Lung (tissue), 12 donors: ENCODE measurements around the gene CYB5R4. TPM values are rescaled to one million over a fixed set of nuclear protein-coding genes. Genes with fewer than 3 reads are reported as not detected.

ENCODE experiments used
- ATAC-seq: fragments of 200-7000 bp; cut with Tn5 transposase; one replicate; pipeline ENCODE4 v1.9.1; 2020; ENCODE audit warnings: moderate number of reproducible peaks; ENCODE audit not compliant: insufficient read depth, low FRiP score
- DNase-seq, 3 donors: peaks; one replicate each; pipeline ENCODE4 v3.0.0-alpha.2; 2013 to 2017
- H3K27ac ChIP-seq, 2 donors: one replicate each; pipeline ENCODE4 v1.5.1; 2013; ENCODE audit warnings: mild to moderate bottlenecking in 2 of 2, moderate library complexity in 2 of 2, control low read depth in 1 of 2, inconsistent platforms in 1 of 2, low read depth in 1 of 2, low read length in 1 of 2
- H3K27me3 ChIP-seq, 3 donors: one replicate each; pipeline ENCODE4 v1.5.1; 2013; ENCODE audit warnings: low read length in 2 of 3; ENCODE audit not compliant: control insufficient read depth in 3 of 3, insufficient read depth in 3 of 3
- H3K36me3 ChIP-seq, 4 donors: one replicate each; pipeline ENCODE4 v1.5.1; 2013; ENCODE audit warnings: low read length in 4 of 4, mild to moderate bottlenecking in 1 of 4, moderate library complexity in 1 of 4; ENCODE audit not compliant: control insufficient read depth in 4 of 4, insufficient read depth in 4 of 4
- H3K4me1 ChIP-seq, 5 donors: one replicate each; pipeline ENCODE4 v1.5.1; 2013; ENCODE audit warnings: low read length in 5 of 5, mild to moderate bottlenecking in 2 of 5, moderate library complexity in 1 of 5; ENCODE audit not compliant: control insufficient read depth in 5 of 5, insufficient read depth in 5 of 5
- H3K4me3 ChIP-seq: one replicate; pipeline ENCODE4 v1.5.1; 2013; ENCODE audit warnings: mild to moderate bottlenecking, control low read depth, moderate library complexity
- H3K9ac ChIP-seq, 2 donors: one replicate each; pipeline ENCODE4 v1.5.1; 2013; ENCODE audit warnings: low read length in 2 of 2, control low read depth in 1 of 2; ENCODE audit not compliant: insufficient read depth in 1 of 2
- H3K9me3 ChIP-seq, 4 donors: one replicate each; pipeline ENCODE4 v1.5.1; 2013; ENCODE audit warnings: low read length in 3 of 4, mild to moderate bottlenecking in 1 of 4, moderate library complexity in 1 of 4; ENCODE audit not compliant: control insufficient read depth in 4 of 4, insufficient read depth in 3 of 4
- WGBS, 2 donors: extraction: QIAGEN DNeasy Blood & Tissue Kit; methylation state at CpG; one replicate each; pipeline ENCODE4 v1.1.7; 2013; 5-methylcytosine and 5-hydroxymethylcytosine counted together
- polyA plus RNA-seq, 2 donors: library from polyadenylated mRNA; stranded (reverse); fragments of 200-250 nt; gene quantifications; one replicate each; pipeline ENCODE4 v1.2.1, GENCODE V29; 2013
- total RNA-seq, 2 donors: library from RNA; depleted of rRNA in 1 of 2; stranded (reverse); fragments of >200 nt in 1 of 2; gene quantifications; one replicate each; pipeline ENCODE4 v1.2.1, GENCODE V29; 2014 to 2021
- TF ChIP-seq, protein P1 (sequence below): IDR thresholded peaks from 2 replicates; pipeline ENCODE4 v1.5.1; 2012; ENCODE audit warnings: mild to moderate bottlenecking; ENCODE audit errors: control extremely low read depth, extremely low read depth
- donor health status: control.
- donor health status: control.
- donor health status: Bipolar disorder and iron deficiency.
- donor health status: healthy.
- donor health status: DM: yes; HTN: yes; CAD: no.

CYB5R4 gene
- total and polyA plus RNA-seq, 4 donors: 4.6 to 41.4 (median 24.9) TPM

- Histone ChIP-seq H3K36me3 (no peaks in the 10 kb centered on the region), H3K4me3 (peak within 1 kb of the TSS; percentile 33), H3K27ac (no peak within 1 kb of the TSS), H3K9ac (no peak within 1 kb of the TSS), H3K4me1 (peaks cover 0 to 11% (median 0%) of the 10 kb centered on the region in 5 donors), H3K27me3 (peaks cover 0 to 56% (median 42%) of the 10 kb centered on the region in 3 donors), H3K9me3 (peaks cover 0 to 3% (median 0%) of the 10 kb centered on the region in 4 donors)
- WGBS, 2 donors: 1% methylated on average over 78 to 81 of the region's 81 CpGs
- peak; percentile 22 to 34 (median 23) for DNase-seq
- TF ChIP-seq, protein P1, sequence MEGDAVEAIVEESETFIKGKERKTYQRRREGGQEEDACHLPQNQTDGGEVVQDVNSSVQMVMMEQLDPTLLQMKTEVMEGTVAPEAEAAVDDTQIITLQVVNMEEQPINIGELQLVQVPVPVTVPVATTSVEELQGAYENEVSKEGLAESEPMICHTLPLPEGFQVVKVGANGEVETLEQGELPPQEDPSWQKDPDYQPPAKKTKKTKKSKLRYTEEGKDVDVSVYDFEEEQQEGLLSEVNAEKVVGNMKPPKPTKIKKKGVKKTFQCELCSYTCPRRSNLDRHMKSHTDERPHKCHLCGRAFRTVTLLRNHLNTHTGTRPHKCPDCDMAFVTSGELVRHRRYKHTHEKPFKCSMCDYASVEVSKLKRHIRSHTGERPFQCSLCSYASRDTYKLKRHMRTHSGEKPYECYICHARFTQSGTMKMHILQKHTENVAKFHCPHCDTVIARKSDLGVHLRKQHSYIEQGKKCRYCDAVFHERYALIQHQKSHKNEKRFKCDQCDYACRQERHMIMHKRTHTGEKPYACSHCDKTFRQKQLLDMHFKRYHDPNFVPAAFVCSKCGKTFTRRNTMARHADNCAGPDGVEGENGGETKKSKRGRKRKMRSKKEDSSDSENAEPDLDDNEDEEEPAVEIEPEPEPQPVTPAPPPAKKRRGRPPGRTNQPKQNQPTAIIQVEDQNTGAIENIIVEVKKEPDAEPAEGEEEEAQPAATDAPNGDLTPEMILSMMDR: no peak
- peak; percentile 69 for ATAC-seq
These were observed 6.1 kb upstream of the CYB5R4 start, which contains the start of gene RIPPLY2 for GRCh38 chr6:83853178-83854000. Gene RIPPLY2 (plus strand): TSS chr6:83853360. CDS start chr6:83853417, 57 bp downstream.

- Histone ChIP-seq H3K9me3 (peaks cover 0 to 3% (median 0%) of the 10 kb centered on the region in 4 donors), H3K27ac (no peak overlapping the region), H3K27me3 (peaks cover 0 to 56% (median 42%) of the 10 kb centered on the region in 3 donors), H3K9ac (no peak overlapping the region), H3K4me3 (no peak overlapping the region), H3K36me3 (no peaks in the 10 kb centered on the region), H3K4me1 (peaks cover 0 to 14% (median 4%) of the 10 kb centered on the region in 5 donors)
- DNase-seq (no peak), ATAC-seq (no peak)
- WGBS, 2 donors: 11% methylated on average over 18 of the region's 18 CpGs
- TF ChIP-seq, protein P1: no peak
These were observed 5.4 kb upstream of the CYB5R4 start for GRCh38 chr6:83854001-83854501.

DNA sequence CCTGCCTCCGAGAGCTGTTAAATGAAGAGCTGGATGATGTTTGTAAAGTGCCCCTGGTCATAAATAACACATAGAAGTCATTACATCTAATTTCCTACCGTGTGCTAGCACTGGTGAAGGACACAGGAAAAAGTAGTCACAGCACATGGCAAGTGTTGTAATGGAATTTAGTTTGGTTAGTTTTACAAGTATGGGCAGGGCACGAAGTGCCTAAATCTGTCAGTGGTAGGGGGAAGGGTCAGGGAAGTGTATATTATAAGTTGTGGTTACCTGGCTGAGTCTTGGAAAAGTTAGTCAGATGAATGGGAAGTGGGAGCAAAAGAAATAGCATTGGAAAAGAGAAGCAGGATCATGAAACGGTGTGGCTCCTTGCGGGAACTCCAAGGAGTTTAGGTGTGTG lies 4.7 kb upstream of the CYB5R4 start:
- Histone ChIP-seq H3K9ac (no peak overlapping the region), H3K4me1 (peaks cover 0 to 15% (median 5%) of the 10 kb centered on the region in 5 donors), H3K4me3 (no peak overlapping the region), H3K36me3 (no peaks in the 10 kb centered on the region), H3K27me3 (peaks cover 0 to 56% (median 42%) of the 10 kb centered on the region in 3 donors), H3K27ac (no peak overlapping the region), H3K9me3 (peaks cover 0 to 3% (median 0%) of the 10 kb centered on the region in 4 donors)
- 50 to 56% methylated on average over 5 of the region's 5 CpGs for WGBS, 2 donors
- DNase-seq (no peak), ATAC-seq (no peak)
- TF ChIP-seq, protein P1: no peak
